IPS-20b (cell line): Measurements from ENCODE around the gene IFIH1.

Experiments used
- H3K27ac ChIP-seq: one replicate; pipeline ENCODE4 v1.5.1; 2013; ENCODE audit warnings: low read length
- H3K27me3 ChIP-seq: 2 replicates; pipeline ENCODE4 v1.6.1; 2013; ENCODE audit warnings: mild to moderate bottlenecking, low read length, inconsistent platforms; ENCODE audit not compliant: insufficient read depth
- H3K36me3 ChIP-seq: 2 replicates; pipeline ENCODE4 v1.6.1; 2013; ENCODE audit warnings: low read depth, mild to moderate bottlenecking, inconsistent platforms, low read length, moderate library complexity; ENCODE audit not compliant: insufficient read depth
- H3K4me1 ChIP-seq: 2 replicates; pipeline ENCODE4 v1.6.1; 2013; ENCODE audit warnings: mild to moderate bottlenecking, control low read depth, inconsistent platforms, low read length, moderate library complexity; ENCODE audit not compliant: insufficient read depth
- H3K4me3 ChIP-seq: 2 replicates; pipeline ENCODE4 v1.5.1; 2013; ENCODE audit warnings: mild to moderate bottlenecking, low read length, inconsistent platforms
- H3K9ac ChIP-seq: 2 replicates; pipeline ENCODE4 v1.6.1; 2013; ENCODE audit warnings: low read depth, mild to moderate bottlenecking, inconsistent platforms, low read length, moderate library complexity
- H3K9me3 ChIP-seq: 2 replicates; pipeline ENCODE4 v1.6.1; 2013; ENCODE audit warnings: mild to moderate bottlenecking, low read depth, low read length, inconsistent platforms; ENCODE audit not compliant: insufficient read depth

The IFIH1 gene

GRCh38 chr2:162328424-162329157 is 10.1 kb upstream of the IFIH1 start:
- Histone ChIP-seq H3K27me3 (no peaks in the 10 kb centered on the region), H3K9ac (no peak overlapping the region), H3K4me1 (0 out of 2 replicates have a peak, but pooled peaks cover 3% of the 10 kb centered on the region), H3K9me3 (no peaks in the 10 kb centered on the region; the same call in 1 of the 2 replicates), H3K27ac (no peak overlapping the region), H3K4me3 (no peak overlapping the region), H3K36me3 (no peaks in the 10 kb centered on the region)

- Histone ChIP-seq H3K27me3 (no peaks in the 10 kb centered on the region), H3K36me3 (no peaks in the 10 kb centered on the region), H3K4me3 (no peak overlapping the region), H3K27ac (no peak overlapping the region), H3K9ac (no peak overlapping the region), H3K9me3 (no peaks in the 10 kb centered on the region; the same call in 1 of the 2 replicates), H3K4me1 (0 out of 2 replicates have a peak, but pooled peaks cover 3% of the 10 kb centered on the region)
These were observed 9.3 kb upstream of the IFIH1 start for GRCh38 chr2:162327806-162328205.

GRCh38 chr2:162327134-162327769 is 8.8 kb upstream of the IFIH1 start:
- no peak overlapping the region for H3K4me3 ChIP-seq
- H3K9me3 ChIP-seq: no peaks in the 10 kb centered on the region; the same call in 1 of the 2 replicates
- H3K36me3 ChIP-seq: no peaks in the 10 kb centered on the region
- H3K4me1 ChIP-seq: 0 out of 2 replicates have a peak, but pooled peaks cover 3% of the 10 kb centered on the region
- H3K27ac ChIP-seq: no peak overlapping the region
- no peak overlapping the region for H3K9ac ChIP-seq
- no peaks in the 10 kb centered on the region for H3K27me3 ChIP-seq

- no peak overlapping the region for H3K4me3 ChIP-seq
- no peaks in the 10 kb centered on the region for H3K36me3 ChIP-seq
- H3K4me1 ChIP-seq: peaks cover 11% of the 10 kb centered on the region
- no peaks in the 10 kb centered on the region for H3K27me3 ChIP-seq
- no peaks in the 10 kb centered on the region; the same call in 1 of the 2 replicates for H3K9me3 ChIP-seq
- no peak overlapping the region for H3K27ac ChIP-seq
- H3K9ac ChIP-seq: no peak overlapping the region
These were observed 6.5 kb upstream of the IFIH1 start for GRCh38 chr2:162324953-162325352.

GRCh38 chr2:162320864-162321517 is 2.5 kb upstream of the IFIH1 start:
- Histone ChIP-seq H3K4me3 (no peak overlapping the region), H3K9me3 (no peaks in the 10 kb centered on the region), H3K27me3 (peaks cover 28% of the 10 kb centered on the region)

GRCh38 chr2:162317861-162318327 is 590 bp downstream of the IFIH1 start:
- no peak overlapping the region for H3K27ac ChIP-seq
- peak overlapping the region; percentile 75; the same call in 1 of the 2 replicates for H3K9ac ChIP-seq
- peak overlapping the region; percentile 70 for H3K4me3 ChIP-seq

More at GRCh38 chr2:162320864-162321517, 2.5 kb upstream of the IFIH1 start:
- Histone ChIP-seq H3K9ac (no peak overlapping the region), H3K36me3 (no peaks in the 10 kb centered on the region), H3K27ac (no peak overlapping the region), H3K4me1 (peaks cover 11% of the 10 kb centered on the region)

GRCh38 chr2:162317058-162317742 is 1.3 kb downstream of the IFIH1 start:
- Histone ChIP-seq H3K27ac (no peak overlapping the region), H3K4me3 (peak overlapping the region; percentile 70; the same call in 1 of the 2 replicates), H3K36me3 (no peaks in the 10 kb centered on the region), H3K9me3 (no peaks in the 10 kb centered on the region), H3K9ac (no peak overlapping the region), H3K4me1 (peaks cover 8% of the 10 kb centered on the region), H3K27me3 (peaks cover 28% of the 10 kb centered on the region)

More at GRCh38 chr2:162317861-162318327, 590 bp downstream of the IFIH1 start:
- no peaks in the 10 kb centered on the region for H3K9me3 ChIP-seq
- H3K4me1 ChIP-seq: peaks cover 8% of the 10 kb centered on the region
- H3K36me3 ChIP-seq: no peaks in the 10 kb centered on the region
- H3K27me3 ChIP-seq: peaks cover 28% of the 10 kb centered on the region

- no peaks in the 10 kb centered on the region for H3K9me3 ChIP-seq
- peaks cover 8% of the 10 kb centered on the region for H3K4me1 ChIP-seq
- peaks cover 28% of the 10 kb centered on the region for H3K27me3 ChIP-seq
- H3K4me3 ChIP-seq: no peak overlapping the region
- no peaks in the 10 kb centered on the region for H3K36me3 ChIP-seq
- no peak overlapping the region for H3K27ac ChIP-seq
- H3K9ac ChIP-seq: no peak overlapping the region
These were observed 1.9 kb downstream of the IFIH1 start for GRCh38 chr2:162316590-162316989.

GRCh38 chr2:162315938-162316337 is 2.5 kb downstream of the IFIH1 start:
- H3K9ac ChIP-seq: no peak overlapping the region
- H3K36me3 ChIP-seq: no peaks in the 10 kb centered on the region

GRCh38 chr2:162312853-162313252 is 5.6 kb downstream of the IFIH1 start:
- no peak overlapping the region for H3K4me3 ChIP-seq
- no peaks in the 10 kb centered on the region for H3K36me3 ChIP-seq
- H3K27me3 ChIP-seq: peaks cover 10% of the 10 kb centered on the region

More at GRCh38 chr2:162315938-162316337, 2.5 kb downstream of the IFIH1 start:
- H3K27me3 ChIP-seq: peaks cover 28% of the 10 kb centered on the region
- H3K27ac ChIP-seq: no peak overlapping the region
- no peak overlapping the region for H3K4me3 ChIP-seq
- peaks cover 2% of the 10 kb centered on the region; the same call in 1 of the 2 replicates for H3K4me1 ChIP-seq
- no peaks in the 10 kb centered on the region for H3K9me3 ChIP-seq

More at GRCh38 chr2:162312853-162313252, 5.6 kb downstream of the IFIH1 start:
- H3K9me3 ChIP-seq: no peaks in the 10 kb centered on the region
- no peak overlapping the region for H3K9ac ChIP-seq
- no peaks in the 10 kb centered on the region for H3K4me1 ChIP-seq
- H3K27ac ChIP-seq: no peak overlapping the region
